Astrocyte (in vitro differentiated cells and primary cell): Measurements from ENCODE around the gene HECTD3. TPM values are rescaled to one million over a fixed set of nuclear protein-coding genes. Genes with fewer than 3 reads are reported as not detected.
A peak's percentile ranks its signal among the peaks of the same experiment; 100 is the strongest.
"Not testable (repeated sequence)": the region's sequence is repeated elsewhere in the genome, so short reads cannot be mapped to it uniquely, and the experiment has no call there.

ENCODE experiments used
- DNase-seq: peaks from one replicate; pipeline ENCODE4 v3.0.0-alpha.2; 2010; ENCODE audit warnings: low read depth
- FAIRE-seq: peaks from 2 replicates; lab custom pipeline; 2011; peaks lifted over from hg19 to GRCh38; lab: Jason Lieb, UNC
- H2AFZ ChIP-seq: 2 replicates; pipeline ENCODE4 v1.6.0; 2012; ENCODE audit warnings: low read depth, low read length, inconsistent platforms
- H3K27ac ChIP-seq: 2 replicates; pipeline ENCODE4 v1.5.1; 2011; ENCODE audit warnings: low read depth, low read length, inconsistent platforms
- H3K27me3 ChIP-seq: 2 replicates; pipeline ENCODE4 v1.6.0; 2011; ENCODE audit warnings: low read length, inconsistent platforms; ENCODE audit not compliant: insufficient read depth
- H3K36me3 ChIP-seq: 2 replicates; pipeline ENCODE4 v1.5.1; 2011; ENCODE audit warnings: low read length, inconsistent platforms; ENCODE audit not compliant: insufficient read depth
- H3K4me1 ChIP-seq: 2 replicates; pipeline ENCODE4 v1.5.1; 2011; ENCODE audit warnings: low read length, inconsistent platforms; ENCODE audit not compliant: insufficient read depth
- H3K4me2 ChIP-seq: 2 replicates; pipeline ENCODE4 v1.6.0; 2012; ENCODE audit warnings: low read length, inconsistent platforms
- H3K4me3 ChIP-seq: 2 replicates; pipeline ENCODE4 v1.5.1; 2011; ENCODE audit warnings: low read depth, mild to moderate bottlenecking, low read length, inconsistent platforms; ENCODE audit not compliant: insufficient read depth
- H3K79me2 ChIP-seq: 2 replicates; pipeline ENCODE4 v1.6.0; 2012; ENCODE audit warnings: mild to moderate bottlenecking, low read length, inconsistent platforms; ENCODE audit not compliant: insufficient read depth
- H3K9ac ChIP-seq: 2 replicates; pipeline ENCODE4 v1.6.0; 2012; ENCODE audit warnings: mild to moderate bottlenecking, low read length, inconsistent platforms
- H3K9me3 ChIP-seq: 2 replicates; pipeline ENCODE4 v1.5.1; 2012; ENCODE audit warnings: low read depth, mild to moderate bottlenecking, low read length, inconsistent platforms; ENCODE audit not compliant: insufficient read depth
- H4K20me1 ChIP-seq: 2 replicates; pipeline ENCODE4 v1.6.0; 2012; ENCODE audit warnings: low read length, inconsistent platforms; ENCODE audit not compliant: insufficient read depth
- H3K27ac Mint-ChIP-seq: one replicate; pipeline ENCODE4 v1.8.0; 2021; ENCODE audit warnings: mild to moderate bottlenecking, mixed read lengths; ENCODE audit not compliant: unreplicated experiment
- H3K27me3 Mint-ChIP-seq: one replicate; pipeline ENCODE4 v1.8.0; 2021; ENCODE audit warnings: low read depth, mixed read lengths; ENCODE audit not compliant: unreplicated experiment
- H3K36me3 Mint-ChIP-seq: one replicate; pipeline ENCODE4 v1.8.0; 2021; ENCODE audit warnings: low read depth, mixed read lengths; ENCODE audit not compliant: unreplicated experiment
- H3K4me1 Mint-ChIP-seq: one replicate; pipeline ENCODE4 v1.8.0; 2021; ENCODE audit warnings: low read depth, mixed read lengths; ENCODE audit not compliant: unreplicated experiment
- H3K4me3 Mint-ChIP-seq: one replicate; pipeline ENCODE4 v1.8.0; 2021; ENCODE audit warnings: mild to moderate bottlenecking, moderate library complexity, mixed read lengths; ENCODE audit not compliant: unreplicated experiment
- H3K9me3 Mint-ChIP-seq: one replicate; pipeline ENCODE4 v1.8.0; 2021; ENCODE audit warnings: mild to moderate bottlenecking, mixed read lengths; ENCODE audit not compliant: unreplicated experiment
- CTCF ChIP-seq: IDR thresholded peaks from 2 replicates; pipeline ENCODE4 v1.5.1; 2011; ENCODE audit warnings: low read depth, mild to moderate bottlenecking, inconsistent platforms, low read length, moderate library complexity; ENCODE audit not compliant: insufficient read depth
- EZH2 ChIP-seq: IDR thresholded peaks from 2 replicates; pipeline ENCODE4 v1.6.1; 2012; ENCODE audit warnings: mild to moderate bottlenecking, low read length, inconsistent platforms; ENCODE audit not compliant: insufficient read depth
- total RNA-seq: library from RNA; stranded (reverse); gene quantifications from 2 replicates; pipeline ENCODE4 v1.2.1, GENCODE V29; 2021

Gene HECTD3
- total RNA-seq, 1 donor from 2014 or later: 33.2 TPM

GRCh38 chr1:44988531-44989156 lies 22.5 kb downstream of the HECTD3 start:
- H3K27ac Mint-ChIP-seq: no peak overlapping the region
- peaks cover 12% of the 10 kb centered on the region for H3K4me1 ChIP-seq
- no peak overlapping the region for H3K4me2 ChIP-seq
- H3K27ac ChIP-seq: no peak overlapping the region
- FAIRE-seq (no peak), DNase-seq (no peak)
- H3K9ac ChIP-seq: no peak overlapping the region
- H3K9me3 Mint-ChIP-seq: no peaks in the 10 kb centered on the region
- no peaks in the 10 kb centered on the region for H3K27me3 Mint-ChIP-seq
- peaks cover 6% of the 10 kb centered on the region for H3K4me1 Mint-ChIP-seq
- H3K9me3 ChIP-seq: no peaks in the 10 kb centered on the region
- H3K4me3 ChIP-seq: no peak overlapping the region
- peaks cover 4% of the 10 kb centered on the region for H4K20me1 ChIP-seq
- H3K27me3 ChIP-seq: no peaks in the 10 kb centered on the region
- peaks cover 2% of the 10 kb centered on the region for H3K36me3 Mint-ChIP-seq
- H3K4me3 Mint-ChIP-seq: no peak overlapping the region
- no peaks in the 10 kb centered on the region for H3K36me3 ChIP-seq
- peaks cover 21% of the 10 kb centered on the region for H3K79me2 ChIP-seq
- H2AFZ ChIP-seq: no peak overlapping the region
- no peak for TF ChIP-seq CTCF
- no peak for TF ChIP-seq EZH2

DNA sequence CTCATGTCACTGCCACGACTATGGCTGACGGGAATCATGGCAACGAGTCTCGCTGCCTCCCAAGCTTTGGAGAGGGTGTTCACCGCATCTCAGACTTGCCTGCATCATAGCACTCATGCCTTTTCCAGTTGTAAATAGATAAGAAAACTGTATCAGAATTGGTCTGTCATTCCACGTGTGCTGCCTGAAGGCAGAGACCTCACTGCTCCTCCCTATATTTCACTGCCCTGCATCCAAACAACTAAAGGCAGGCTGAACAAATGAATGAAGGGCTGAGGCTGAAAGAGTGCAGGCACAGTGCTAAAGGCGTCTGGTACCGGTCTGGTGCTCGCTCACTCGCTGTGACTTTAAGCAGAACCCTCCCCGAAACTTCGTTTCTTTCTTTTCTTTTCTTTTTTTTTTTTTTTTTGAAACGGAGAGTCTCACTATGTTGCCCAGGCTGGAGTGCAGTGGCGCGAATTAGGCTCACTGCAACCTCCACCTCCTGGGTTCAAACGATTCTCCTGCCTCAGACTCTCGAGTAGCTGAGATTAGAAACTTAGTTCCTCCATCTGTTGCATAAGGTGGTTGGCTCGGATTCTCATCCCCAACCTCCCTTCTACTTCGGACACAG lies 25.3 kb downstream of the HECTD3 start:
- peaks cover 4% of the 10 kb centered on the region for H4K20me1 ChIP-seq
- no peaks in the 10 kb centered on the region for H3K9me3 Mint-ChIP-seq
- peaks cover 12% of the 10 kb centered on the region for H3K4me1 ChIP-seq
- peaks cover 2% of the 10 kb centered on the region for H3K36me3 Mint-ChIP-seq
- H3K79me2 ChIP-seq: peaks cover 25% of the 10 kb centered on the region
- peak overlapping the region; percentile 95 for H3K4me3 Mint-ChIP-seq
- H2AFZ ChIP-seq: peak overlapping the region; percentile 96
- peak overlapping the region; percentile 66 for H3K27ac Mint-ChIP-seq
- no peak for FAIRE-seq
- TF ChIP-seq EZH2 (no peak), CTCF (no peak)
- H3K27me3 ChIP-seq: no peaks in the 10 kb centered on the region
- H3K4me2 ChIP-seq: peak overlapping the region; percentile 87
- peaks cover 6% of the 10 kb centered on the region for H3K4me1 Mint-ChIP-seq
- DNase-seq: peak; percentile 13
- H3K9ac ChIP-seq: peak overlapping the region; percentile 88
- H3K9me3 ChIP-seq: no peaks in the 10 kb centered on the region
- peak overlapping the region; percentile 63 for H3K27ac ChIP-seq
- peak overlapping the region; percentile 94 for H3K4me3 ChIP-seq
- H3K27me3 Mint-ChIP-seq: no peaks in the 10 kb centered on the region
- H3K36me3 ChIP-seq: no peaks in the 10 kb centered on the region

DNA sequence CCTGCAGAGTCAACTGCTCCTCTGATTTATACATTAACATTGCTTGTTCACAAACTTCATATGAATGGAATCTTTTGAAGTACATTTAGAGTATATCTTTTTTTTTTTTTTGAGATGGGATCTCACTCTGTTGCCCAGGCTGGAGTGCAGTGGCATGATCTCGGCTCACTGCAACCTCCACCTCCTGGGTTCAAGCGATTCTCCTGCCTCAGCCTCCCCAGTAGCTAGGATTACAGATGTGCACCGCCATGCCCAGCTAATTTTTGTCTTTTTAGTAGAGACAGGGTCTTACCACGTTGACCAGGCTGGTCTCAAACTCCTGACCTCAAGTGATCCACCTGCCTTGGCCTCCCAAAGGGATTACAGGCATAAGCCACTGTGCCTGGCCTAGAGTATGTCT lies 33.8 kb downstream of the HECTD3 start:
- not testable (repeated sequence) for H3K9me3 ChIP-seq, H3K4me1 ChIP-seq, FAIRE-seq, H3K4me3 Mint-ChIP-seq, H3K27me3 ChIP-seq, H3K9ac ChIP-seq, H2AFZ ChIP-seq, H3K79me2 ChIP-seq, DNase-seq, H3K4me3 ChIP-seq, H3K4me1 Mint-ChIP-seq, H3K4me2 ChIP-seq, H4K20me1 ChIP-seq, H3K27ac ChIP-seq, H3K27ac Mint-ChIP-seq, H3K27me3 Mint-ChIP-seq, H3K9me3 Mint-ChIP-seq
- peaks cover 13% of the 10 kb centered on the region for H3K36me3 Mint-ChIP-seq
- peaks cover 27% of the 10 kb centered on the region for H3K36me3 ChIP-seq
